A673 (cell line): ENCODE data around the gene FKBP8.

Experiments
- CTCF ChIP-seq: fragments of 300-800, 200-600 bp; sonication (generic); conservative IDR thresholded peaks from 2 replicates; pipeline ENCODE4 v1.5.1; 2017; ENCODE audit warnings: low read depth, mild to moderate bottlenecking, antibody characterized with exemption, low read length, moderate library complexity, mixed read lengths
- EZH2 ChIP-seq: fragments of 200-600 bp; sonication (generic); IDR thresholded peaks from 2 replicates; pipeline ENCODE4 v1.6.1; 2017; ENCODE audit warnings: borderline replicate concordance, low read depth, mild to moderate bottlenecking, mixed read lengths, antibody characterized with exemption, low read length; ENCODE audit not compliant: poor library complexity, severe bottlenecking

- no peak for TF ChIP-seq CTCF
- TF ChIP-seq EZH2, result no peak
Measured at GRCh38 chr19:18521692-18522123, 21.7 kb downstream of the FKBP8 start, which contains the start of gene ELL.
